Measurements from ENCODE around the gene PLD2.
"Not testable (repeated sequence)": the region's sequence is repeated elsewhere in the genome, so short reads cannot be mapped to it uniquely, and the experiment has no call there.

The PLD2 gene

DNA sequence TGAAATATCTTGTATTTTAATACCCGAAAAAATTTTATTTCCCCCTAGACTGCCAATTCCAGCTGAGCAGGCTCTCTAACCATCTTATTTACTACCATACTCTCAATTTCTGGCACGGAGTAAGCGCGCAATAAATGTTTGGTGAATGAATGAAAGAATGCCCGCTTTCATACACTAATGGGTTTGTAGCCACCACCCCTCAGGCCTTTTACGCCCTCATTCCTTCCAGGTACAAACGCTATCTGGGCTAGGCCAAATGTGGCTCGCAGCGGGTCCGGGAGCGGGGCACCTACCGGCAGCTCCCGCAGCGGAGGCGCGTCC, 536 bp upstream of the PLD2 start:
- TF ChIP-seq JUND (IDR thresholded peaks at IDR 0.05; ENCODE audit: low read depth) = no peak
- in situ Hi-C loops (cut with HindIII; ENCODE audit: low pct_unique_long_range_greater_than_20kb, low sequenced_read_pairs) = no loop called here
- no peak for DNase-seq (ENCODE audit: low read depth in 1 of 2, low spot score in 1 of 2)

GRCh38 chr17:4807605-4808377, 839 bp downstream of the PLD2 start:
- in situ Hi-C loops (cut with HindIII; ENCODE audit: low pct_unique_long_range_greater_than_20kb, low sequenced_read_pairs) = no loop called here
- no peak for DNase-seq (ENCODE audit: low read depth in 1 of 2, low spot score in 1 of 2)
- no peak for TF ChIP-seq JUND (IDR thresholded peaks at IDR 0.05; ENCODE audit: low read depth)

DNA sequence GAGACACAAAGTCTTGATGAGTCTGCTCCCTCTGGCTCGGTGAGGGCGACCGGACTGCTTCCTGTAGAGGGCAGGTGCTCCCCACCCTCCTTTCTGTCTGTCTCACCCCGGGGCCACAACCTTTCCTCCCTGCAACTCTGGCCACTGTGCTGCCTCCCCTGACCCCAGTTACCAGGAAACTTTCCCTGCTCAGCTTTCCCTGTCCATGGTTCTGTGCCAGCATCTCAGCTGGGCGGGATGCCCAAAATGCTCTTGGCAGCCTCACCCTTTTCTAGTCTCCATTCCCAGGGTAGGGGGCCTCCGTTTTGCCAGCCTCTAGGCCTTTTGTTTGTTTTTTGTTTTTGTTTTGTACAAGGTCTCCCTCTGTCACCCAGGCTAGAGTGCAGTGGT, 1.4 kb downstream of the PLD2 start:
- in situ Hi-C loops (cut with HindIII; ENCODE audit: low pct_unique_long_range_greater_than_20kb, low sequenced_read_pairs) = no loop called here
- peak in 1 of 2 experiments; percentile 4 for DNase-seq (ENCODE audit: low read depth in 1 of 2, low spot score in 1 of 2)
- TF ChIP-seq JUND (IDR thresholded peaks at IDR 0.05; ENCODE audit: low read depth) = no peak

- no peak for DNase-seq (ENCODE audit: low read depth in 1 of 2, low spot score in 1 of 2)
- in situ Hi-C loops (cut with HindIII; ENCODE audit: low pct_unique_long_range_greater_than_20kb, low sequenced_read_pairs) = no loop called here
- no peak for TF ChIP-seq JUND (IDR thresholded peaks at IDR 0.05; ENCODE audit: low read depth)
These were observed 3.8 kb downstream of the PLD2 start for GRCh38 chr17:4810696-4811290.

- no peak for TF ChIP-seq JUND (IDR thresholded peaks at IDR 0.05; ENCODE audit: low read depth)
- in situ Hi-C loops (cut with HindIII; ENCODE audit: low pct_unique_long_range_greater_than_20kb, low sequenced_read_pairs) = no loop called here
- no peak for DNase-seq (ENCODE audit: low read depth in 1 of 2, low spot score in 1 of 2)
These were observed 4.5 kb downstream of the PLD2 start for GRCh38 chr17:4811471-4811870.

DNA sequence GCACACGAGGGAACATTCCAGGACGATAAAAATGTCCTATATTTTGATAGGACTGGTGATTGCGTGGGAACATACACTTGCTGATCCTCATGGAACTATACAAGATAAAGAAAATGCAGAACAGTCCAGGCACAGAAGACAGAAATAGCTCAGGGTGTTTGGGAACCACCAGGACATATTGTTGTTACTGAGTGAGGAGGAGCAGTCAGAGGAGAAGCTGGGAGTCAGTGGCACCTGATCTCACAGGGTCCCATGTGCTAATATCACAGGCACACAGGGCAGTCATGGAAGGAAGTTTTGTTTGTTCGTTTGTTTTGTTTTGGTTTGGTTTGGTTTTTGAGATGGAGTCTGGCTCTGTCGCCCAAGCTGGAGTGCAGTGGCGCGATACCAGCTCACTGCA, 5.7 kb downstream of the PLD2 start:
- no peak for DNase-seq (ENCODE audit: low read depth in 1 of 2, low spot score in 1 of 2)
- in situ Hi-C loops (cut with HindIII; ENCODE audit: low pct_unique_long_range_greater_than_20kb, low sequenced_read_pairs) = no loop called here
- TF ChIP-seq JUND (IDR thresholded peaks at IDR 0.05; ENCODE audit: low read depth) = no peak

DNA sequence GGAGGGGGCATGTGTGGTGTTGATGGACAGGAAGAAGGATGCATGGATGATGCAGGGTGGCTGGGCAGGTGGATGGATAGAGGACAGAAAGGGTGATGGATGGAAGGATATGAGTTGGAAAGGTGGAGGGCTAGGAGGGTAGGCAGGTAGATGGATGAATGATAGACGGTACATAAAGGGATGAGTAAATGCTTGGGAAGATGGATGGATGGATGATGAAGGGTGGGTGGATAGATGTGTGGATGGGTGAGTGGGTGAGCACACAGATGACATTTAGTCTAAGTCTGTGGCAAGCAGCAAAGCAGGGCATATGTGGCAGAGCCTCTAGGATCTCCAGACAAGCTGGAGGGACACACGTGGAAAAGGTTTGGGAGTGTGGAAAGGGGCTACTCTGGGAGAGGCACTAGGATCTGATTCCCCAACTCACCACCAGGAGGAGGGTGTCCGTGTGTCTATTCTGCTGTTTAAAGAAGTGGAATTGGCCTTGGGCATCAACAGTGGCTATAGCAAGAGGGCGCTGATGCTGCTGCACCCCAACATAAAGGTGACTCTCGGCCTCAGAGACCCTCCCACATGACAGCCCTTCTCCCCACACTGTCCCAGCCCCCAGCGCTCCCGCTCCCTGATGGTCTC, 8.2 kb downstream of the PLD2 start:
- in situ Hi-C loops (cut with HindIII; ENCODE audit: low pct_unique_long_range_greater_than_20kb, low sequenced_read_pairs) = no loop called here
- TF ChIP-seq JUND (IDR thresholded peaks at IDR 0.05; ENCODE audit: low read depth) = no peak
- DNase-seq (ENCODE audit: low read depth in 1 of 2, low spot score in 1 of 2) = no peak

DNA sequence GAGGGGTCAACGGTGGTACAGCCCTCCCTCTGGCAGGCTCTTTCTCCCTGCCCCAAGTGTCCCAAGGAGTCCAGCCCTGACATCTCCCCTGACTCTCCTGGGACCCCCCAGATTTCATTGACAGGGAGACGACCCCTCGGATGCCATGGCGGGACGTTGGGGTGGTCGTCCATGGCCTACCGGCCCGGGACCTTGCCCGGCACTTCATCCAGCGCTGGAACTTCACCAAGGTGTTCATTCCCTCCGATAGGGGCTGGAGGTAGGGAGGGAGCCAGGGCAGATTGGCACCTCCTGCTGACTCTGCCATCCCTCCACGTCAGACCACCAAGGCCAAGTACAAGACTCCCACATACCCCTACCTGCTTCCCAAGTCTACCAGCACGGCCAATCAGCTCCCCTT, 9.9 kb downstream of the PLD2 start:
- no peak for DNase-seq (ENCODE audit: low read depth in 1 of 2, low spot score in 1 of 2)
- in situ Hi-C loops (cut with HindIII; ENCODE audit: low pct_unique_long_range_greater_than_20kb, low sequenced_read_pairs) = no loop called here
- no peak for TF ChIP-seq JUND (IDR thresholded peaks at IDR 0.05; ENCODE audit: low read depth)

DNA sequence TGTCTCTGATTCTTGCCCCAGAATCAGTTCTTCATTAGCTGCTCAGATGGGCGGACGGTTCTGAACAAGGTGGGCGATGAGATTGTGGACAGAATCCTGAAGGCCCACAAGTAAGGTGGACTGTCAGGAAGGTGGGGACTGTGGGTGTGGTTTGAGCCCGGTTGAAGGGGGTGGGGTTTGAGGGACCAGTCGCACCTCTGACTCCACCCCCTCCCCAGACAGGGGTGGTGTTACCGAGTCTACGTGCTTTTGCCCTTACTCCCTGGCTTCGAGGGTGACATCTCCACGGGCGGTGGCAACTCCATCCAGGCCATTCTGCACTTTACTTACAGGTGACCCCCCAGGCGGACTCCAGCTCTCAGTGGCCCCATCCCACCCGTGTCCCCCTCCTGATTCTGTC, 11.3 kb downstream of the PLD2 start:
- TF ChIP-seq JUND (IDR thresholded peaks at IDR 0.05; ENCODE audit: low read depth) = no peak
- in situ Hi-C loops (cut with HindIII; ENCODE audit: low pct_unique_long_range_greater_than_20kb, low sequenced_read_pairs) = no loop called here

GRCh38 chr17:4822835-4823234, 15.9 kb downstream of the PLD2 start:
- TF ChIP-seq JUND (IDR thresholded peaks at IDR 0.05; ENCODE audit: low read depth) = no peak
- DNase-seq (ENCODE audit: low read depth in 1 of 2, low spot score in 1 of 2) = no peak
- in situ Hi-C loops (cut with HindIII; ENCODE audit: low pct_unique_long_range_greater_than_20kb, low sequenced_read_pairs) = no loop called here

More for the DNA sequence above, 11.3 kb downstream of the PLD2 start:
- DNase-seq (ENCODE audit: low read depth in 1 of 2, low spot score in 1 of 2) = no peak

DNA sequence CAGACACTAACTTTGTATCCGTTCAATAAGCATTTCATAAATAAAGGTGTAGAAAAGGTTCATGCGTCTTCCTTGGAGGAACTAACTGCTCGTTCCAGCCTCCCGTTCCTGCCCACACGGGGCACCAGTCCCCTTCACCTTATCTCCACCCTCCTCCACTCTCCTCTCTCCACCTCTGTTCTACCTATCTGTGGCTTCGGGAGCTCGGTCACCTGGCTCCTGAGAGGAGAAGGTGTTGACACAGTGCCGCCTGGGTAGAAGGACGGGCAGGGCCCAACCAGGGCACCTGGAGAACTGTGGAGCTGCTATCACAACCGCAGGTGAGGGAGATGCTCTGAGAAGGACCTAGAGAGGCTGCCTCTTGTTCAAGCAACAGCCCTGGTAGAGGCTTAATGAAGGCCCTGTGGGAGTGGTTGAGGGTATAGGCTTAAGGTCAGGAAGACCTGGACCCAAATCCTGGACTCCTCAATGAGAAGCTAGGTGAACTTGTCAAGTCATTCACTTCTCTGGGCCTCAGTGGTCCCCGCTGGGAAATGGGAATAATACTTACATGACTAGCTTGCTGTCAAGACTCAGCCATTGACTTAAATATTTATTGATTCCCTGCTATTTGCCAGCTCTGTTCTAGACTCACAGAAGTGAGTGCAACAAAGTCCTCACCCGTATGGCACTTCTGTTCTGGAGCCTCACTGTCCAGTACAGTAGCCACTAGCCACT, 16.6 kb downstream of the PLD2 start:
- DNase-seq (ENCODE audit: low read depth in 1 of 2, low spot score in 1 of 2) = no peak
- no peak for TF ChIP-seq JUND (IDR thresholded peaks at IDR 0.05; ENCODE audit: low read depth)
- in situ Hi-C loops (cut with HindIII; ENCODE audit: low pct_unique_long_range_greater_than_20kb, low sequenced_read_pairs) = no loop called here

- in situ Hi-C loops (cut with HindIII; ENCODE audit: low pct_unique_long_range_greater_than_20kb, low sequenced_read_pairs) = no loop called here
- TF ChIP-seq JUND (IDR thresholded peaks at IDR 0.05; ENCODE audit: low read depth) = no peak
These were observed 20.4 kb downstream of the PLD2 start for GRCh38 chr17:4827399-4827798.

DNA sequence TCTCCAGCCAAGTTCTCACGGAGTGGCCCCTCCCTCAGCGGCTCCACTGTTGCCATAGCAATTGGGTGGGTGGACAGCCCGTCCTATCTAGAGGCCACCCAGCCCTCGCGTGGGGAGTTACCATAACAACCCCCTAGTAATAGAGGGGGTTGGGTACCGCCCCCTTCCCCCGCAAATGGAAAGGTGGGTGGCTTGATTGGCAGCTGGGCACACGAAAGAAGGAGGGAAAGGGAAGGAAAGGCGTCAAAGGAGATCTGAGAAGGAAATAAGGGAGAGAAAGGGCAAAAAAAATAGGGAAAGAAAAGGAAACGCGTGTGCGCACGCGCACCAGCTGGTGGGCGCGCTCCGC, 25.9 kb downstream of the PLD2 start:
- DNase-seq (ENCODE audit: low read depth in 1 of 2, low spot score in 1 of 2); in situ Hi-C loops (cut with HindIII; ENCODE audit: low pct_unique_long_range_greater_than_20kb, low sequenced_read_pairs): not testable (repeated sequence)

More at GRCh38 chr17:4827399-4827798, 20.4 kb downstream of the PLD2 start:
- DNase-seq (ENCODE audit: low read depth in 1 of 2, low spot score in 1 of 2) = no peak

Data from T47D (cell line).